ENCODE results near the gene ERICH4. TPM values are rescaled to one million over a fixed set of nuclear protein-coding genes. Genes with fewer than 3 reads are reported as not detected.
"Not testable (repeated sequence)": the region's sequence is repeated elsewhere in the genome, so short reads cannot be mapped to it uniquely, and the experiment has no call there.

Gene ERICH4
- polyA plus RNA-seq, 5 donors: 0.44 to 0.75 (median 0.55) TPM

- no peak for DNase-seq
These were observed 33.6 kb downstream of the ERICH4 start for GRCh38 chr19:41476583-41476982.

GRCh38 chr19:41478171-41478570, 35.2 kb downstream of the ERICH4 start:
- no peak for DNase-seq

GRCh38 chr19:41478875-41479756, 36.2 kb downstream of the ERICH4 start:
- DNase-seq: peak in 1 of 2 donors; percentile 10

- DNase-seq: peak in 1 of 2 donors; percentile 17
These were observed 36.8 kb downstream of the ERICH4 start for GRCh38 chr19:41479757-41480191.

- DNase-seq: no peak
These were observed 37.4 kb downstream of the ERICH4 start for GRCh38 chr19:41480336-41480735.

GRCh38 chr19:41484822-41485221, 41.9 kb downstream of the ERICH4 start:
- no peak for DNase-seq

- not testable (repeated sequence) for DNase-seq
These were observed 44.0 kb downstream of the ERICH4 start for GRCh38 chr19:41486953-41487352.

GRCh38 chr19:41492843-41493242, 49.9 kb downstream of the ERICH4 start:
- DNase-seq: no peak

Other genes with a start within 250 kb of the ERICH4 start
- gene CYP2S1, start 249.9 kb upstream of the ERICH4 start, polyA plus RNA-seq (ENCODE audit: insufficient read depth in 1 of 5, insufficient read length in 5 of 5, low replicate concordance in 1 of 5): 1 to 10 TPM; 1.8 to 5.7 (median 4.1) TPM
- 10 to 100 TPM; 24.3 to 42.3 (median 29.6) TPM for gene AXL, start 223.9 kb upstream of the ERICH4 start, polyA plus RNA-seq (ENCODE audit: insufficient read depth in 1 of 5, insufficient read length in 5 of 5, low replicate concordance in 1 of 5)
- gene HNRNPUL1, start 178.8 kb upstream of the ERICH4 start, polyA plus RNA-seq (ENCODE audit: insufficient read depth in 1 of 5, insufficient read length in 5 of 5, low replicate concordance in 1 of 5): 100 to 1,000 TPM; 195 to 226 (median 213) TPM
- gene CCDC97, start 133.0 kb upstream of the ERICH4 start, polyA plus RNA-seq (ENCODE audit: insufficient read depth in 1 of 5, insufficient read length in 5 of 5, low replicate concordance in 1 of 5): 10 to 100 TPM; 28.8 to 39.3 (median 29.3) TPM
- gene TGFB1, start 89.2 kb upstream of the ERICH4 start, polyA plus RNA-seq (ENCODE audit: insufficient read depth in 1 of 5, insufficient read length in 5 of 5, low replicate concordance in 1 of 5): 10 to 100 TPM; 23.8 to 41.2 (median 30.2) TPM
- 1 to 10 TPM; 6.3 to 8.8 (median 8.5) TPM for gene B9D2, start 79.0 kb upstream of the ERICH4 start, polyA plus RNA-seq (ENCODE audit: insufficient read depth in 1 of 5, insufficient read length in 5 of 5, low replicate concordance in 1 of 5)
- 10 to 100 TPM; 10.5 to 20.2 (median 17.6) TPM for gene TMEM91, start 66.6 kb upstream of the ERICH4 start, polyA plus RNA-seq (ENCODE audit: insufficient read depth in 1 of 5, insufficient read length in 5 of 5, low replicate concordance in 1 of 5)
- 10 to 100 TPM; 11.5 to 19.7 (median 14.7) TPM for gene EXOSC5, start 45.8 kb upstream of the ERICH4 start, polyA plus RNA-seq (ENCODE audit: insufficient read depth in 1 of 5, insufficient read length in 5 of 5, low replicate concordance in 1 of 5)
- 10 to 100 TPM; 15.7 to 38.4 (median 31.3) TPM for gene BCKDHA, start 45.3 kb upstream of the ERICH4 start, polyA plus RNA-seq (ENCODE audit: insufficient read depth in 1 of 5, insufficient read length in 5 of 5, low replicate concordance in 1 of 5)
- 1 to 10 TPM; 4.0 to 9.0 (median 5.9) TPM for gene B3GNT8, start 15.8 kb upstream of the ERICH4 start, polyA plus RNA-seq (ENCODE audit: insufficient read depth in 1 of 5, insufficient read length in 5 of 5, low replicate concordance in 1 of 5)
- gene DMAC2, start 3.2 kb upstream of the ERICH4 start, polyA plus RNA-seq (ENCODE audit: insufficient read depth in 1 of 5, insufficient read length in 5 of 5, low replicate concordance in 1 of 5): 10 to 100 TPM; 46.1 to 59.7 (median 52.9) TPM
- gene CEACAM21, start 133.0 kb downstream of the ERICH4 start, polyA plus RNA-seq (ENCODE audit: insufficient read depth in 1 of 5, insufficient read length in 5 of 5, low replicate concordance in 1 of 5): 1 to 10 TPM; 3.6 to 9.1 (median 7.2) TPM
- gene CEACAM4, start 183.9 kb downstream of the ERICH4 start, polyA plus RNA-seq (ENCODE audit: insufficient read depth in 1 of 5, insufficient read length in 5 of 5, low replicate concordance in 1 of 5): under 1 TPM in 4 of 5 donors, not detected in 1; 0.10 to 0.66 (median 0.30) TPM
- under 1 TPM in 4 of 5 donors, not detected in 1; 0.06 to 0.22 (median 0.10) TPM for gene CEACAM7, start 245.1 kb downstream of the ERICH4 start, polyA plus RNA-seq (ENCODE audit: insufficient read depth in 1 of 5, insufficient read length in 5 of 5, low replicate concordance in 1 of 5)

Data from right lung (tissue), 5 donors.